HepG2 (cell line): Measurements from ENCODE around the gene HDGFL2. TPM values are rescaled to one million over a fixed set of nuclear protein-coding genes. Genes with fewer than 3 reads are reported as not detected.
A peak's percentile ranks its signal among the peaks of the same experiment; 100 is the strongest.

Source experiments
- ATAC-seq: fragments of 200-7000 bp; cut with Tn5 transposase; 3 replicates; pipeline ENCODE4 v1.9.1; 2020; ENCODE audit warnings: mild to moderate bottlenecking, moderate library complexity
- BruUV-seq: library from RNA; stranded (reverse); fragments of 400-500 nt; replicated peaks from 2 replicates; lab custom pipeline; 2021; lab: Mats Ljungman, UMichigan
- CTCF ChIA-PET: fragments of 300-600 bp; formaldehyde crosslinking; extraction: SDS; loops from one replicate; lab custom pipeline; 2021; ENCODE audit warnings: low total read pairs, inconsistent platforms, low intra/inter-chr PET ratio; lab: Yijun Ruan, JAX
- POLR2A ChIA-PET: fragments of 350-600 bp; sonication (Branson Sonifier 250); formaldehyde crosslinking; loops from one replicate; lab custom pipeline; 2020; ENCODE audit warnings: antibody characterized with exemption, inconsistent platforms; lab: Yijun Ruan, JAX
- DNase-seq: peaks from one replicate; pipeline ENCODE4 v3.0.0-alpha.2; 2015; ENCODE audit warnings: low spot score
- FAIRE-seq: peaks from 3 replicates; lab custom pipeline; 2011; peaks lifted over from hg19 to GRCh38; lab: Jason Lieb, UNC
- H2AFZ ChIP-seq: one replicate; pipeline ENCODE4 v1.6.1; 2011; ENCODE audit warnings: low read length, inconsistent platforms
- H3K27ac ChIP-seq: fragments of 300-600 bp; 3 replicates; pipeline ENCODE4 v1.8.0; 2011; ENCODE audit warnings: mixed run types, mild to moderate bottlenecking, mixed read lengths, low read length, inconsistent platforms; ENCODE audit not compliant: insufficient read depth; ENCODE audit errors: extremely low read length
- H3K27me3 ChIP-seq, 2 experiments: fragments of 200-600 bp in 1 of 2; 2 replicates in 1 of 2; 3 replicates in 1 of 2; pipeline versions ENCODE4 v1.6.0 to v1.8.0; 2011; ENCODE audit warnings: low read length in 2 of 2, mild to moderate bottlenecking in 2 of 2, moderate library complexity in 2 of 2, inconsistent platforms in 1 of 2; ENCODE audit not compliant: insufficient read depth in 2 of 2, control insufficient read depth in 1 of 2
- H3K36me3 ChIP-seq, 2 experiments: fragments of 200-600 bp in 1 of 2; replicated peaks in 1 of 2; 2 replicates in 1 of 2; 3 replicates in 1 of 2; pipeline versions ENCODE4 v1.5.1 to v1.8.0; 2011; ENCODE audit warnings: low read length in 2 of 2, inconsistent platforms in 1 of 2; ENCODE audit not compliant: insufficient read depth in 2 of 2, control insufficient read depth in 1 of 2
- H3K4me1 ChIP-seq: 2 replicates; pipeline ENCODE4 v1.5.1; 2012; ENCODE audit warnings: low read length, inconsistent platforms; ENCODE audit not compliant: insufficient read depth
- H3K4me2 ChIP-seq: 2 replicates; pipeline ENCODE4 v1.6.0; 2011; ENCODE audit warnings: low read depth, low read length, inconsistent platforms
- H3K4me3 ChIP-seq, 3 experiments: fragments of 200-600 bp in 1 of 3; sonication (generic), shearing (Covaris generic) in 1 of 3; replicated peaks in 1 of 3; 2 replicates each; pipeline ENCODE4 v1.5.1; 2011 to 2016; ENCODE audit warnings: low read length in 3 of 3, inconsistent platforms in 2 of 3, low read depth in 2 of 3, mild to moderate bottlenecking in 2 of 3, control low read depth in 1 of 3, mixed read lengths in 1 of 3; ENCODE audit not compliant: insufficient read depth in 1 of 3
- H3K79me2 ChIP-seq: one replicate; pipeline ENCODE4 v1.6.1; 2011; ENCODE audit warnings: low read length, inconsistent platforms; ENCODE audit not compliant: insufficient read depth
- H3K9ac ChIP-seq: 2 replicates; pipeline ENCODE4 v1.6.0; 2011; ENCODE audit warnings: mild to moderate bottlenecking, low read depth, low read length, inconsistent platforms; ENCODE audit not compliant: insufficient read depth
- H3K9me3 ChIP-seq: 2 replicates; pipeline ENCODE4 v1.5.1; 2012; ENCODE audit warnings: mild to moderate bottlenecking, low read length
- H4K20me1 ChIP-seq: 2 replicates; pipeline ENCODE4 v1.6.0; 2011; ENCODE audit warnings: inconsistent platforms, mild to moderate bottlenecking, low read length, moderate library complexity; ENCODE audit not compliant: insufficient read depth
- AGO2 ChIP-seq: fragments of 200-400 bp; formaldehyde crosslinking; optimal IDR thresholded peaks from 2 replicates; pipeline ENCODE3; 2017; ENCODE audit warnings: mild to moderate bottlenecking, low read depth, low read length, moderate library complexity
- PHF5A ChIP-seq: IDR thresholded peaks from one replicate; pipeline ENCODE4 v1.6.1; 2018; ENCODE audit warnings: low read depth, missing genetic modification reagents; ENCODE audit not compliant: unreplicated experiment
- RBFOX2 ChIP-seq: fragments of 200-400 bp; formaldehyde crosslinking; IDR thresholded peaks from 2 replicates; pipeline ENCODE4 v1.6.1; 2017; ENCODE audit warnings: low read depth, mild to moderate bottlenecking, low read length
- SP5 ChIP-seq: IDR thresholded peaks from 2 replicates; pipeline ENCODE4 v1.6.1; 2016; ENCODE audit warnings: low read depth, borderline replicate concordance
- SRY ChIP-seq: sonication (generic); formaldehyde crosslinking; IDR thresholded peaks from 2 replicates; pipeline ENCODE4 v1.8.0; 2022; ENCODE audit warnings: mild to moderate bottlenecking, missing genetic modification reagents
- THAP11 ChIP-seq: IDR thresholded peaks from 2 replicates; pipeline ENCODE4 v1.6.1; 2016; ENCODE audit warnings: missing biosample characterization, missing genetic modification reagents
- ZFP36 ChIP-seq: fragments of 150-350 bp; IDR thresholded peaks from 2 replicates; pipeline ENCODE4 v1.6.1; 2018; ENCODE audit warnings: borderline replicate concordance, low read length, low read depth; ENCODE audit not compliant: partially characterized antibody
- ZMYM4 ChIP-seq: sonication (generic); formaldehyde crosslinking; IDR thresholded peaks from 2 replicates; pipeline ENCODE4 v1.8.1; 2023; ENCODE audit warnings: mild to moderate bottlenecking, missing genetic modification reagents
- ZNF253 ChIP-seq: sonication (generic); formaldehyde crosslinking; IDR thresholded peaks from 2 replicates; pipeline ENCODE4 v1.8.0; 2022; ENCODE audit warnings: mild to moderate bottlenecking, missing genetic modification reagents, borderline replicate concordance
- ZNF274 ChIP-seq: sonication (generic); formaldehyde crosslinking; IDR thresholded peaks from 2 replicates; pipeline ENCODE4 v1.5.1; 2020; ENCODE audit warnings: mild to moderate bottlenecking, missing genetic modification reagents
- ZNF550 ChIP-seq: sonication (generic); formaldehyde crosslinking; IDR thresholded peaks from 2 replicates; pipeline ENCODE4 v1.4.0; 2020; ENCODE audit warnings: mild to moderate bottlenecking, missing genetic modification reagents, borderline replicate concordance
- ZNF788 ChIP-seq: sonication (generic); formaldehyde crosslinking; IDR thresholded peaks from 2 replicates; pipeline ENCODE4 v1.5.0; 2020; ENCODE audit warnings: mild to moderate bottlenecking, missing genetic modification reagents, borderline replicate concordance
- WGBS: methylation state at CpG from one replicate; pipeline ENCODE4 v1.1.6; 2017; ENCODE audit warnings: low lambda C conversion rate; 5-methylcytosine and 5-hydroxymethylcytosine counted together
- in situ Hi-C: cut with HindIII; loops from 2 replicates; pipeline ENCODE4 v1.10.0; 2017; ENCODE audit warnings: low pct_unique_long_range_greater_than_20kb; ENCODE audit not compliant: extremely low pct_ligation_motif_present
- intact Hi-C: fragments of 100-400 bp; cut with micrococcal nuclease; formaldehyde crosslinking; loops from one replicate; pipeline ENCODE4 v1.10.0; 2022; ENCODE audit not compliant: unreplicated experiment
- polyA plus RNA-seq, 8 experiments: library from polyadenylated mRNA; depleted of rRNA in 3 of 8; stranded (reverse) in 7 of 8; unstranded in 1 of 8; fragments of >200 nt; fragmentation: Illumina TruSeq in 4 of 8; extraction: Trizol in 4 of 8; gene quantifications; 2 replicates each; pipeline versions ENCODE4 v1.2.1 to v1.2.3, GENCODE V29; 2011 to 2016; ENCODE audit warnings: low read depth in 4 of 8, missing spikeins in 1 of 8, mixed read lengths in 1 of 8; ENCODE audit not compliant: insufficient read depth in 1 of 8
- total RNA-seq, 5 experiments: library from RNA; depleted of rRNA; stranded (reverse); fragments of >200 nt; fragmentation: Illumina TruSeq; extraction: Trizol; gene quantifications; 2 replicates each; pipeline ENCODE4 v1.2.3, GENCODE V29; 2016; ENCODE audit warnings: low read depth in 1 of 5
- TF ChIP-seq, protein P1 (sequence below): sonication (generic); formaldehyde crosslinking; IDR thresholded peaks from 2 replicates; pipeline ENCODE4 v1.8.1; 2023; ENCODE audit warnings: mild to moderate bottlenecking, missing genetic modification reagents
- TF ChIP-seq, protein P2 (sequence below): IDR thresholded peaks from 2 replicates; pipeline ENCODE4 v1.6.1; 2016; ENCODE audit warnings: mild to moderate bottlenecking
- TF ChIP-seq, protein P3 (sequence below): sonication (generic); formaldehyde crosslinking; IDR thresholded peaks from 2 replicates; pipeline ENCODE4 v1.4.0; 2020; ENCODE audit warnings: missing genetic modification reagents

The HDGFL2 gene
- total and polyA plus RNA-seq, 2 of the 13 experiments (the other 11 are each of a cell fraction or from before 2014, with no cell fraction given): 20.0 to 51.1 TPM

DNA sequence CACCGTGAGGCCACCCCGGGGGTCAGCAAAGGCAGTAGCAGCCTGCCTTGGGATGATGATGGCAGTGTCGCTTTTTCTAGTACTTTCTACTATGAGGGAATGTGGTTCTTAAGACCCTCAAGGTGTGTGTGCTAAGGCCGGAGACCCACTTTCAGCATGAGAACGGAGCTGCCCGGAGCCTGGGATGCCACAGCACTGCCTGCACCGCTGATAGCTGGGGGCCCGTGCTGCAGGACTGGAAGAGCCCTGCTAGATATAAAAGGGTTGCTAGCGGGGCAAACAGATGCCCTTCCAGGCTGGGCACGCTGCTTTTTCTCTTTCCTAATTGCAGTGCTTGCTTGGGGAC, 31.7 kb downstream of the HDGFL2 start:
- POLR2A ChIA-PET: interaction anchor here (0.7 to 1.2 kb wide), 2 partner anchors 15 to 33 kb away, joined by 3 read pairs; partner anchors contain the start of gene PLIN4
- BruUV-seq: no TSS peak
- Histone ChIP-seq H3K4me2 (no peak overlapping the region), H3K4me1 (no peaks in the 10 kb centered on the region), H4K20me1 (no peaks in the 10 kb centered on the region), H2AFZ (no peak overlapping the region), H3K79me2 (no peaks in the 10 kb centered on the region), H3K9me3 (no peaks in the 10 kb centered on the region), H3K36me3 (peaks cover 4 to 16% of the 10 kb centered on the region in 2 experiments; a peak in 3 of 5 replicates), H3K27me3 (no peaks in the 10 kb centered on the region), H3K9ac (no peak overlapping the region)
- in situ Hi-C loops: no loop called here
- no peak for DNase-seq
- no peak for TF ChIP-seq ZMYM4 (CRISPR knock-in tag)
- TF ChIP-seq ZNF550: no peak
- TF ChIP-seq, protein P1, sequence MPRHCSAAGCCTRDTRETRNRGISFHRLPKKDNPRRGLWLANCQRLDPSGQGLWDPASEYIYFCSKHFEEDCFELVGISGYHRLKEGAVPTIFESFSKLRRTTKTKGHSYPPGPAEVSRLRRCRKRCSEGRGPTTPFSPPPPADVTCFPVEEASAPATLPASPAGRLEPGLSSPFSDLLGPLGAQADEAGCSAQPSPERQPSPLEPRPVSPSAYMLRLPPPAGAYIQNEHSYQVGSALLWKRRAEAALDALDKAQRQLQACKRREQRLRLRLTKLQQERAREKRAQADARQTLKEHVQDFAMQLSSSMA: no peak
- TF ChIP-seq ZNF253 (CRISPR knock-in tag): no peak
- no peak for TF ChIP-seq SP5
- TF ChIP-seq, all 625 proteins: peak for 0
- CTCF ChIA-PET: no interaction called here
- ATAC-seq (no peak), FAIRE-seq (no peak)
- no peak overlapping the region for H3K4me3 ChIP-seq
- H3K27ac ChIP-seq: no peak overlapping the region
- 94% methylated on average over 8 of the region's 10 CpGs for WGBS
- intact Hi-C loops: no loop called here

DNA sequence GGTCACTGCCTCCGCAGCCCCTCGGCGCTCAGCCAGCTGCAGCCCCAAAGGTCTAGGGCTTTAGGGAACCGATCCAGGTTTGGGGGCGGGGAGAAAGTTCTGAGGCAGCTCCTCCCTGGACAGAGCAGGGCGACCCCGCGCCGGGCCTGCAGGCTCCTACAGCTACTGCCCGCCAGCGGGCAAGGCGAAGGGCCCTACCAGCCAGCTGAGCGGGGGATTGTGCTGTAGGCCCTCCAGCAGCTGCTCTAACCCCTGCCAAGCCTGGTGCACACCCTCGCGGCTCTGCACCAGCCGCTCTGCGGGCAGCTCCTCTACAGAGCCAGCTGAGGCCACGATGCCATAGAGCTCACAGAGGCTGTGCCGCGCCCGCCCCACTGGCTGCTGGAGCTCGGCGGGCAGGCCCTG, 32.2 kb downstream of the HDGFL2 start:
- H3K36me3 ChIP-seq: peaks cover 4 to 15% of the 10 kb centered on the region in 2 experiments; a peak in 2 of 5 replicates
- FAIRE-seq: no peak
- H3K4me1 ChIP-seq: no peaks in the 10 kb centered on the region
- no peak for ATAC-seq
- BruUV-seq: no TSS peak
- WGBS: no CpG with 5 or more reads among the region's 23 CpGs
- no peak for DNase-seq
- H3K9me3 ChIP-seq: no peaks in the 10 kb centered on the region
- no peak overlapping the region for H3K4me3 ChIP-seq
- in situ Hi-C loops: no loop called here
- H3K9ac ChIP-seq: no peak overlapping the region
- H3K27me3 ChIP-seq: no peaks in the 10 kb centered on the region
- no peak overlapping the region for H3K4me2 ChIP-seq
- intact Hi-C loops: no loop called here
- H2AFZ ChIP-seq: no peak overlapping the region
- ChIA-PET POLR2A (interaction anchor here (0.7 to 1.2 kb wide), 2 partner anchors 14 to 33 kb away, joined by 3 read pairs; partner anchors contain the start of gene PLIN4), CTCF (no interaction called here)
- H3K79me2 ChIP-seq: no peaks in the 10 kb centered on the region
- no peaks in the 10 kb centered on the region for H4K20me1 ChIP-seq
- H3K27ac ChIP-seq: no peak overlapping the region
- no peak for TF ChIP-seq THAP11 (CRISPR knock-in tag)
- 0 out of 2 replicates have a peak, but pooled peaks have one; percentile 39 for TF ChIP-seq RBFOX2
- TF ChIP-seq, protein P2, sequence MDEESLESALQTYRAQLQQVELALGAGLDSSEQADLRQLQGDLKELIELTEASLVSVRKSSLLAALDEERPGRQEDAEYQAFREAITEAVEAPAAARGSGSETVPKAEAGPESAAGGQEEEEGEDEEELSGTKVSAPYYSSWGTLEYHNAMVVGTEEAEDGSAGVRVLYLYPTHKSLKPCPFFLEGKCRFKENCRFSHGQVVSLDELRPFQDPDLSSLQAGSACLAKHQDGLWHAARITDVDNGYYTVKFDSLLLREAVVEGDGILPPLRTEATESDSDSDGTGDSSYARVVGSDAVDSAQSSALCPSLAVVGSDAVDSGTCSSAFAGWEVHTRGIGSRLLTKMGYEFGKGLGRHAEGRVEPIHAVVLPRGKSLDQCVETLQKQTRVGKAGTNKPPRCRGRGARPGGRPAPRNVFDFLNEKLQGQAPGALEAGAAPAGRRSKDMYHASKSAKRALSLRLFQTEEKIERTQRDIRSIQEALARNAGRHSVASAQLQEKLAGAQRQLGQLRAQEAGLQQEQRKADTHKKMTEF: no peak
- TF ChIP-seq ZFP36: no peak
- no peak for TF ChIP-seq ZNF274
- TF ChIP-seq PHF5A (CRISPR knock-in tag): no peak
- TF ChIP-seq ZNF788 (CRISPR knock-in tag): no peak
- TF ChIP-seq AGO2: peak; percentile 84
- TF ChIP-seq, protein P3, sequence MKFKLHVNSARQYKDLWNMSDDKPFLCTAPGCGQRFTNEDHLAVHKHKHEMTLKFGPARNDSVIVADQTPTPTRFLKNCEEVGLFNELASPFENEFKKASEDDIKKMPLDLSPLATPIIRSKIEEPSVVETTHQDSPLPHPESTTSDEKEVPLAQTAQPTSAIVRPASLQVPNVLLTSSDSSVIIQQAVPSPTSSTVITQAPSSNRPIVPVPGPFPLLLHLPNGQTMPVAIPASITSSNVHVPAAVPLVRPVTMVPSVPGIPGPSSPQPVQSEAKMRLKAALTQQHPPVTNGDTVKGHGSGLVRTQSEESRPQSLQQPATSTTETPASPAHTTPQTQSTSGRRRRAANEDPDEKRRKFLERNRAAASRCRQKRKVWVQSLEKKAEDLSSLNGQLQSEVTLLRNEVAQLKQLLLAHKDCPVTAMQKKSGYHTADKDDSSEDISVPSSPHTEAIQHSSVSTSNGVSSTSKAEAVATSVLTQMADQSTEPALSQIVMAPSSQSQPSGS (CRISPR knock-in tag): no peak
- no peak for TF ChIP-seq SRY (CRISPR knock-in tag)
